ENCODE measurements around the gene SHKBP1.

The SHKBP1 gene

GRCh38 chr19:40623403-40624251, 47.0 kb downstream of the SHKBP1 start:
- TF ChIP-seq SIN3A (IDR thresholded peaks at IDR 0.05; ENCODE audit: borderline replicate concordance, insufficient read depth, low read length) = no peak
- peak; percentile 74 for TF ChIP-seq FOXP2 (optimal IDR thresholded peaks at IDR 0.05; ENCODE audit: borderline replicate concordance, extremely low read depth, extremely low read length, insufficient read depth)

GRCh38 chr19:40625406-40626120, 48.9 kb downstream of the SHKBP1 start:
- no peak for TF ChIP-seq FOXP2 (optimal IDR thresholded peaks at IDR 0.05; ENCODE audit: borderline replicate concordance, extremely low read depth, extremely low read length, insufficient read depth)
- no peak for TF ChIP-seq REST (IDR thresholded peaks at IDR 0.05; ENCODE audit: insufficient read depth in 1 of 2, low read depth in 2 of 2, low read length in 2 of 2)
- no peak for TF ChIP-seq SIN3A (IDR thresholded peaks at IDR 0.05; ENCODE audit: borderline replicate concordance, insufficient read depth, low read length)
- TF ChIP-seq POLR2AphosphoS5 (IDR thresholded peaks at IDR 0.05; ENCODE audit: low read depth, low read length) = peak; percentile 29; the same call in 1 of the 2 replicates
- no peak for TF ChIP-seq TAF1 (IDR thresholded peaks at IDR 0.05; ENCODE audit: borderline replicate concordance, insufficient read depth, low read length)

- no peak for TF ChIP-seq FOXP2 (optimal IDR thresholded peaks at IDR 0.05; ENCODE audit: borderline replicate concordance, extremely low read depth, extremely low read length, insufficient read depth)
- no peak for TF ChIP-seq TAF1 (IDR thresholded peaks at IDR 0.05; ENCODE audit: borderline replicate concordance, insufficient read depth, low read length)
- TF ChIP-seq POLR2AphosphoS5 (IDR thresholded peaks at IDR 0.05; ENCODE audit: low read depth, low read length) = no peak
- TF ChIP-seq REST (IDR thresholded peaks at IDR 0.05; ENCODE audit: insufficient read depth in 1 of 2, low read depth in 2 of 2, low read length in 2 of 2) = no peak
- no peak for TF ChIP-seq SIN3A (IDR thresholded peaks at IDR 0.05; ENCODE audit: borderline replicate concordance, insufficient read depth, low read length)
Measured at GRCh38 chr19:40626918-40627317, 50.2 kb downstream of the SHKBP1 start.

- no peak for TF ChIP-seq POLR2AphosphoS5 (IDR thresholded peaks at IDR 0.05; ENCODE audit: low read depth, low read length)
Measured at GRCh38 chr19:40627486-40628279, 51.0 kb downstream of the SHKBP1 start.

- no peak for TF ChIP-seq SIN3A (IDR thresholded peaks at IDR 0.05; ENCODE audit: borderline replicate concordance, insufficient read depth, low read length)
- TF ChIP-seq FOXP2 (optimal IDR thresholded peaks at IDR 0.05; ENCODE audit: borderline replicate concordance, extremely low read depth, extremely low read length, insufficient read depth) = no peak
- no peak for TF ChIP-seq POLR2AphosphoS5 (IDR thresholded peaks at IDR 0.05; ENCODE audit: low read depth, low read length)
- TF ChIP-seq TAF1 (IDR thresholded peaks at IDR 0.05; ENCODE audit: borderline replicate concordance, insufficient read depth, low read length) = no peak
Measured at GRCh38 chr19:40629346-40629745, 52.7 kb downstream of the SHKBP1 start.

- TF ChIP-seq TAF1 (IDR thresholded peaks at IDR 0.05; ENCODE audit: borderline replicate concordance, insufficient read depth, low read length) (no peak), REST (IDR thresholded peaks at IDR 0.05; ENCODE audit: insufficient read depth in 1 of 2, low read depth in 2 of 2, low read length in 2 of 2) (no peak), FOXP2 (optimal IDR thresholded peaks at IDR 0.05; ENCODE audit: borderline replicate concordance, extremely low read depth, extremely low read length, insufficient read depth) (no peak), SIN3A (IDR thresholded peaks at IDR 0.05; ENCODE audit: borderline replicate concordance, insufficient read depth, low read length) (no peak), POLR2AphosphoS5 (IDR thresholded peaks at IDR 0.05; ENCODE audit: low read depth, low read length) (no peak)
Measured at GRCh38 chr19:40630571-40631160, 54.0 kb downstream of the SHKBP1 start.
